ENCODE data around the gene RAVER2. TPM values are rescaled to one million over a fixed set of nuclear protein-coding genes. Genes with fewer than 3 reads are reported as not detected.

The RAVER2 gene
- total RNA-seq, 2 experiments from 2014 or later = 0.80 to 1.0 TPM

DNA sequence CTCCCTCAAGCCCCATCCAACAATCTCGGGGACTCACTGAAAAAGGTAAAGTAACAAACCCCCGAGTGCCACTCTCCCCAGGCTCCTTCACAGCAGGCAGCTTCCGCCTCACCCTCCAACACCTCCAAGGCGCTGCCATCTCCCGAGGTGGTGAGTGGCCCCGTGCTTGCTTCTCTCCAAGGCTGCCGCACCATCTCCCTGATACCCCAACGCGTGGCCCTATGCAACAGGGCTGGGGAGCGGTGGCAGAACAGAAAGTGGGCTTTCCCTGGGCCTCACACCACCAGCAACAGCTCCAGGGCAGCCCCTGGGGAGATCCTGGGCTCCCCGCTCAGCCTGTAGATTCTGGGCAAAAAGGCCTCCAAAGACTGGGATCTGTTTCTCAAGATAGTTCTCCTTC, 105.1 kb downstream of the RAVER2 start:
- Mint-ChIP-seq H3K4me1 (ENCODE audit: low read depth) (peaks cover 4% of the 10 kb centered on the region), H3K9me3 (no peaks in the 10 kb centered on the region), H3K27me3 (no peaks in the 10 kb centered on the region), H3K4me3 (no peak overlapping the region), H3K36me3 (ENCODE audit: low read depth) (peaks cover 99% of the 10 kb centered on the region), H3K27ac (peak overlapping the region; percentile 59)
- no peak overlapping the region for H3K27ac ChIP-seq (ENCODE audit: low read depth in 1 of 2, low read length in 2 of 2)
- no peaks in the 10 kb centered on the region for H3K9me3 ChIP-seq (ENCODE audit: control insufficient read depth in 1 of 2, insufficient read depth in 1 of 2, low read length in 2 of 2)
- H3K36me3 ChIP-seq (ENCODE audit: insufficient read depth, low read length) = peaks cover 100% of the 10 kb centered on the region
- intact Hi-C loops (cut with DNase I, micrococcal nuclease) = loop anchor here in 1 of 2 experiments (5.0 kb wide), 1 partner anchor 182 kb away; no protein-coding TSS in a partner anchor
- ChIA-PET POLR2A (no interaction called here), CTCF (no interaction called here)
- TF ChIP-seq, protein P1, sequence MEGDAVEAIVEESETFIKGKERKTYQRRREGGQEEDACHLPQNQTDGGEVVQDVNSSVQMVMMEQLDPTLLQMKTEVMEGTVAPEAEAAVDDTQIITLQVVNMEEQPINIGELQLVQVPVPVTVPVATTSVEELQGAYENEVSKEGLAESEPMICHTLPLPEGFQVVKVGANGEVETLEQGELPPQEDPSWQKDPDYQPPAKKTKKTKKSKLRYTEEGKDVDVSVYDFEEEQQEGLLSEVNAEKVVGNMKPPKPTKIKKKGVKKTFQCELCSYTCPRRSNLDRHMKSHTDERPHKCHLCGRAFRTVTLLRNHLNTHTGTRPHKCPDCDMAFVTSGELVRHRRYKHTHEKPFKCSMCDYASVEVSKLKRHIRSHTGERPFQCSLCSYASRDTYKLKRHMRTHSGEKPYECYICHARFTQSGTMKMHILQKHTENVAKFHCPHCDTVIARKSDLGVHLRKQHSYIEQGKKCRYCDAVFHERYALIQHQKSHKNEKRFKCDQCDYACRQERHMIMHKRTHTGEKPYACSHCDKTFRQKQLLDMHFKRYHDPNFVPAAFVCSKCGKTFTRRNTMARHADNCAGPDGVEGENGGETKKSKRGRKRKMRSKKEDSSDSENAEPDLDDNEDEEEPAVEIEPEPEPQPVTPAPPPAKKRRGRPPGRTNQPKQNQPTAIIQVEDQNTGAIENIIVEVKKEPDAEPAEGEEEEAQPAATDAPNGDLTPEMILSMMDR (IDR thresholded peaks at IDR 0.05) = no peak
- H3K4me1 ChIP-seq (ENCODE audit: insufficient read depth, low read length) = no peaks in the 10 kb centered on the region
- ATAC-seq (ENCODE audit: poor library complexity) = no peak
- DNase-seq = no peak
- no peak overlapping the region for H3K4me3 ChIP-seq (ENCODE audit: low read length)
- no peaks in the 10 kb centered on the region for H3K27me3 ChIP-seq (ENCODE audit: control insufficient read depth in 1 of 2, insufficient read depth in 2 of 2, low read length in 2 of 2)

DNA sequence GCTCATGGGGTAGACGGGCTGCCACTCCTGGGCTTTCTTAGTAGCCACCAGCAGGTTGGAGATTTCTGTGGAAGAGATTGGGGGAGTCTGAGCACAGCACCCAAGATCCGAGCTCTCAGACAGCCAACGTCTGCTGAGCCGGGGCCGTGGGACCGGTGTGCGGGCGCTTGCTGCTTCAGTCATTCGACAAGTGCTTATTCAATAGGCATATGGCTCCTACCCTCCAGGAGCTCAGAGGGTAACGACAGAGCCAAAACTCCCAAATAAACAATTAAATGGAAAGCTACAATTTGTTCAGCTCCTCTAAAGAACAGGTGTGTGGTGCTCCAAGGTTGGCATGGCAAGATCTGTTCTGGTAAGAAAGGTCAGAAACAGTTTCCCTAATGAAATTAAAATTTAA, 106.0 kb downstream of the RAVER2 start:
- no peak overlapping the region for H3K4me3 Mint-ChIP-seq
- H3K36me3 Mint-ChIP-seq (ENCODE audit: low read depth) = peaks cover 99% of the 10 kb centered on the region
- ChIA-PET CTCF (no interaction called here), POLR2A (interaction anchor here (0.6 to 1.6 kb wide), 2 partner anchors 22 to 115 kb away, joined by 3 read pairs; no protein-coding TSS in a partner anchor)
- Histone ChIP-seq H3K4me1 (ENCODE audit: insufficient read depth, low read length) (no peaks in the 10 kb centered on the region), H3K27me3 (ENCODE audit: control insufficient read depth in 1 of 2, insufficient read depth in 2 of 2, low read length in 2 of 2) (no peaks in the 10 kb centered on the region), H3K36me3 (ENCODE audit: insufficient read depth, low read length) (peaks cover 100% of the 10 kb centered on the region), H3K9me3 (ENCODE audit: control insufficient read depth in 1 of 2, insufficient read depth in 1 of 2, low read length in 2 of 2) (no peaks in the 10 kb centered on the region), H3K4me3 (ENCODE audit: low read length) (no peak overlapping the region), H3K27ac (ENCODE audit: low read depth in 1 of 2, low read length in 2 of 2) (no peak overlapping the region)
- DNase-seq (no peak), ATAC-seq (ENCODE audit: poor library complexity) (no peak)
- H3K27ac Mint-ChIP-seq = peak overlapping the region; percentile 51
- intact Hi-C loops (cut with DNase I, micrococcal nuclease) = no loop called here
- peaks cover 5% of the 10 kb centered on the region for H3K4me1 Mint-ChIP-seq (ENCODE audit: low read depth)
- TF ChIP-seq, protein P1 (IDR thresholded peaks at IDR 0.05) = no peak
- H3K27me3 Mint-ChIP-seq = no peaks in the 10 kb centered on the region
- no peaks in the 10 kb centered on the region for H3K9me3 Mint-ChIP-seq

DNA sequence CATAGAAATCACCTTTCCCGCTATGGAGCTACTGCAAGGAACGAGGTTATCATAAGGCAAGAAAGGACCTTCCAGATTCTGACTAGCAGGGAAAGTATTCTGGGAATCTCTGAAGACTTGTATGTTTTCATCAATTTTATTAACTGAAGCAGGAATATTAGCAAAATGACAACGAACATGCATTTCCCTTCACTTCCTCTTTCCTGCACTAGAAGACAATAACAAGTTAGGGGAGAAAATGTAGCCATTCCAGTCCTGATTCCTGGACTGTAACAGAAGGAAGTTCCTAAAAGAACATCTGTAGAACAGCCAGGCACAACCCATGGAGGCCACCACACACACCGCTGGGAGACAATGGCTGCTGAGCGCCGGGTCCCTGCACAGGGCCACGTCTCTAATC, 106.8 kb downstream of the RAVER2 start:
- H3K4me3 Mint-ChIP-seq = no peak overlapping the region
- H3K9me3 Mint-ChIP-seq = no peaks in the 10 kb centered on the region
- H3K4me1 Mint-ChIP-seq (ENCODE audit: low read depth) = peaks cover 5% of the 10 kb centered on the region
- DNase-seq = no peak
- CTCF ChIA-PET = no interaction called here
- H3K36me3 ChIP-seq (ENCODE audit: insufficient read depth, low read length) = peaks cover 100% of the 10 kb centered on the region
- no peaks in the 10 kb centered on the region for H3K9me3 ChIP-seq (ENCODE audit: control insufficient read depth in 1 of 2, insufficient read depth in 1 of 2, low read length in 2 of 2)
- POLR2A ChIA-PET = interaction anchor here (1.6 kb wide), 1 partner anchor 114 kb away, joined by 3 read pairs; no protein-coding TSS in a partner anchor
- ATAC-seq (ENCODE audit: poor library complexity) = no peak
- H3K36me3 Mint-ChIP-seq (ENCODE audit: low read depth) = peaks cover 99% of the 10 kb centered on the region
- H3K27ac ChIP-seq (ENCODE audit: low read depth in 1 of 2, low read length in 2 of 2) = no peak overlapping the region
- TF ChIP-seq, protein P1 (IDR thresholded peaks at IDR 0.05) = no peak
- no peak overlapping the region for H3K4me3 ChIP-seq (ENCODE audit: low read length)
- intact Hi-C loops (cut with DNase I, micrococcal nuclease) = no loop called here
- H3K27me3 ChIP-seq (ENCODE audit: control insufficient read depth in 1 of 2, insufficient read depth in 2 of 2, low read length in 2 of 2) = no peaks in the 10 kb centered on the region
- H3K4me1 ChIP-seq (ENCODE audit: insufficient read depth, low read length) = no peaks in the 10 kb centered on the region
- H3K27ac Mint-ChIP-seq = peak overlapping the region; percentile 51
- H3K27me3 Mint-ChIP-seq = no peaks in the 10 kb centered on the region

All from CD4-positive, alpha-beta T cell (primary cell).